HG03571 (cell line): Measurements from ENCODE around the gene FAM193A.
"Not testable (repeated sequence)": the region's sequence is repeated elsewhere in the genome, so short reads cannot be mapped to it uniquely, and the experiment has no call there.

Experiments used
- ATAC-seq: cut with Tn5 transposase; IDR thresholded peaks from one replicate; pipeline ENCODE4 v1.9.1; 2021; ENCODE audit not compliant: unreplicated experiment

FAM193A gene

GRCh38 chr4:2607822-2608221, 71.4 kb downstream of the FAM193A start:
- ATAC-seq = no peak

GRCh38 chr4:2608291-2608690, 71.8 kb downstream of the FAM193A start:
- ATAC-seq = no peak

- no peak for ATAC-seq
Measured at GRCh38 chr4:2615821-2616220, 79.4 kb downstream of the FAM193A start.

- no peak for ATAC-seq
Measured at GRCh38 chr4:2617955-2618354, 81.5 kb downstream of the FAM193A start.

GRCh38 chr4:2618729-2619128, 82.3 kb downstream of the FAM193A start:
- not testable (repeated sequence) for ATAC-seq

GRCh38 chr4:2619459-2619858, 83.0 kb downstream of the FAM193A start:
- ATAC-seq = no peak

- no peak for ATAC-seq
Measured at GRCh38 chr4:2621419-2621818, 85.0 kb downstream of the FAM193A start.

GRCh38 chr4:2623442-2623841, 87.0 kb downstream of the FAM193A start:
- ATAC-seq = no peak

- ATAC-seq = no peak
Measured at GRCh38 chr4:2624782-2625530, 88.5 kb downstream of the FAM193A start.

- ATAC-seq = no peak
Measured at GRCh38 chr4:2626231-2626630, 89.8 kb downstream of the FAM193A start.

GRCh38 chr4:2630556-2631273, 94.3 kb downstream of the FAM193A start:
- ATAC-seq = no peak

GRCh38 chr4:2634014-2634413, 97.6 kb downstream of the FAM193A start:
- ATAC-seq = no peak

GRCh38 chr4:2636331-2636730, 99.9 kb downstream of the FAM193A start:
- no peak for ATAC-seq

GRCh38 chr4:2636994-2637393, 100.5 kb downstream of the FAM193A start:
- ATAC-seq = not testable (repeated sequence)

GRCh38 chr4:2637956-2638552, 101.6 kb downstream of the FAM193A start:
- no peak for ATAC-seq

GRCh38 chr4:2638730-2639129, 102.3 kb downstream of the FAM193A start:
- ATAC-seq = no peak

- ATAC-seq = no peak
Measured at GRCh38 chr4:2642968-2643367, 106.5 kb downstream of the FAM193A start.

- no peak for ATAC-seq
Measured at GRCh38 chr4:2643555-2643954, 107.1 kb downstream of the FAM193A start.

GRCh38 chr4:2646396-2647149, 110.1 kb downstream of the FAM193A start:
- ATAC-seq = no peak

- no peak for ATAC-seq
Measured at GRCh38 chr4:2647403-2648158, 111.1 kb downstream of the FAM193A start.
